IMR-90 (cell line): ENCODE results near the gene TNNT1. TPM values are rescaled to one million over a fixed set of nuclear protein-coding genes. Genes with fewer than 3 reads are reported as not detected.

Experiments
- ATAC-seq: fragments of 200-7000 bp; cut with Tn5 transposase; 2 replicates; pipeline ENCODE4 v1.9.1; 2020; ENCODE audit warnings: low read depth, mild to moderate bottlenecking, moderate library complexity
- BruUV-seq: library from RNA; stranded (reverse); fragments of 400-500 nt; replicated peaks from 2 replicates; lab custom pipeline; 2021; lab: Mats Ljungman, UMichigan
- CTCF ChIA-PET: fragments of 300-600 bp; formaldehyde crosslinking; extraction: SDS; loops from one replicate; lab custom pipeline; 2021; ENCODE audit warnings: antibody characterized with exemption; lab: Yijun Ruan, JAX
- POLR2A ChIA-PET: fragments of 300-600 bp; sonication (Branson Sonifier 250); formaldehyde crosslinking; loops from one replicate; lab custom pipeline; 2022; ENCODE audit warnings: antibody characterized with exemption; ENCODE audit not compliant: unreplicated experiment; lab: Charles Lee
- DNase-seq: peaks from one replicate; pipeline ENCODE4 v3.0.0; 2013
- H2AFZ ChIP-seq: replicated peaks from 2 replicates; pipeline ENCODE3; 2013; ENCODE audit warnings: low read length, mild to moderate bottlenecking; ENCODE audit not compliant: poor library complexity
- H2AK5ac ChIP-seq: 2 replicates; pipeline ENCODE4 v1.6.1; 2013; ENCODE audit warnings: low read depth, low read length, inconsistent platforms
- H2AK9ac ChIP-seq: replicated peaks from 2 replicates; pipeline ENCODE3; 2013; ENCODE audit warnings: mild to moderate bottlenecking, low read depth, low read length, moderate library complexity; ENCODE audit not compliant: poor library complexity
- H2BK120ac ChIP-seq: 2 replicates; pipeline ENCODE4 v1.6.1; 2013; ENCODE audit warnings: low read depth, low read length, inconsistent platforms
- H2BK15ac ChIP-seq: 3 replicates; pipeline ENCODE4 v1.6.1; 2013; ENCODE audit warnings: low read depth, low read length, inconsistent platforms
- H2BK20ac ChIP-seq: 2 replicates; pipeline ENCODE4 v1.6.1; 2013; ENCODE audit warnings: low read depth, mild to moderate bottlenecking, inconsistent platforms, low read length, moderate library complexity
- H2BK5ac ChIP-seq: 2 replicates; pipeline ENCODE4 v1.6.1; 2013; ENCODE audit warnings: mild to moderate bottlenecking, low read depth, low read length, inconsistent platforms; ENCODE audit not compliant: poor library complexity, severe bottlenecking
- H3K14ac ChIP-seq: replicated peaks from 2 replicates; pipeline ENCODE4 v1.6.1; 2013; ENCODE audit warnings: low read depth, low read length, inconsistent platforms
- H3K18ac ChIP-seq: 2 replicates; pipeline ENCODE4 v1.6.1; 2013; ENCODE audit warnings: low read depth, low read length, control low read depth
- H3K23ac ChIP-seq: 2 replicates; pipeline ENCODE4 v1.6.1; 2013; ENCODE audit warnings: low read depth, low read length, inconsistent platforms
- H3K27ac ChIP-seq: 2 replicates; pipeline ENCODE4 v1.5.1; 2013; ENCODE audit warnings: mild to moderate bottlenecking, control low read depth, low read length; ENCODE audit not compliant: insufficient read depth
- H3K27me3 ChIP-seq: 2 replicates; pipeline ENCODE4 v1.6.1; 2013; ENCODE audit warnings: low read length; ENCODE audit not compliant: control insufficient read depth, insufficient read depth
- H3K36me3 ChIP-seq: 2 replicates; pipeline ENCODE4 v1.6.1; 2013; ENCODE audit warnings: low read length, mixed read lengths; ENCODE audit not compliant: control insufficient read depth, insufficient read depth
- H3K4ac ChIP-seq: 2 replicates; pipeline ENCODE4 v1.6.1; 2013; ENCODE audit warnings: low read depth, low read length, inconsistent platforms
- H3K4me1 ChIP-seq: 2 replicates; pipeline ENCODE4 v1.6.1; 2013; ENCODE audit warnings: low read length, mixed read lengths; ENCODE audit not compliant: control insufficient read depth, insufficient read depth
- H3K4me2 ChIP-seq: 2 replicates; pipeline ENCODE4 v1.6.1; 2013; ENCODE audit warnings: low read depth, mild to moderate bottlenecking, control low read depth, low read length, moderate library complexity
- H3K4me3 ChIP-seq: 2 replicates; pipeline ENCODE4 v1.5.1; 2013; ENCODE audit warnings: low read depth, mild to moderate bottlenecking, control low read depth, low read length, moderate library complexity; ENCODE audit not compliant: insufficient read depth
- H3K56ac ChIP-seq: 2 replicates; pipeline ENCODE4 v1.6.1; 2013; ENCODE audit warnings: low read length, inconsistent platforms; ENCODE audit not compliant: insufficient read depth; ENCODE audit errors: extremely low read depth
- H3K79me1 ChIP-seq, 2 experiments: 2 replicates each; pipeline ENCODE4 v1.6.1; 2013; ENCODE audit warnings: low read length in 2 of 2, inconsistent platforms in 1 of 2, low read depth in 1 of 2
- H3K9ac ChIP-seq: 2 replicates; pipeline ENCODE4 v1.6.1; 2013; ENCODE audit warnings: low read depth, low read length, control low read depth
- H3K9me1 ChIP-seq: 2 replicates; pipeline ENCODE4 v1.6.1; 2013; ENCODE audit warnings: low read length, inconsistent platforms; ENCODE audit not compliant: insufficient read depth
- H3K9me3 ChIP-seq: 2 replicates; pipeline ENCODE4 v1.6.1; 2013; ENCODE audit warnings: low read length; ENCODE audit not compliant: control insufficient read depth, insufficient read depth
- H4K20me1 ChIP-seq: 2 replicates; pipeline ENCODE4 v1.6.1; 2013; ENCODE audit warnings: low read length, inconsistent platforms; ENCODE audit not compliant: insufficient read depth
- H4K5ac ChIP-seq: 2 replicates; pipeline ENCODE4 v1.6.1; 2013; ENCODE audit warnings: mild to moderate bottlenecking, low read depth, low read length, control low read depth
- H4K8ac ChIP-seq, 2 experiments: 2 replicates each; pipeline ENCODE4 v1.6.1; 2013; ENCODE audit warnings: low read depth in 2 of 2, low read length in 2 of 2, control low read depth in 1 of 2, inconsistent platforms in 1 of 2
- H4K91ac ChIP-seq: 2 replicates; pipeline ENCODE4 v1.6.1; 2013; ENCODE audit warnings: low read depth, low read length, inconsistent platforms; ENCODE audit not compliant: insufficient read depth
- BHLHE40 ChIP-seq: fragments of 150-350 bp; IDR thresholded peaks from 2 replicates; pipeline ENCODE4 v1.6.1; 2016; ENCODE audit warnings: mild to moderate bottlenecking, low read depth, low read length
- CEBPB ChIP-seq: IDR thresholded peaks from 2 replicates; pipeline ENCODE4 v1.6.1; 2012; ENCODE audit warnings: low read depth, low read length, improper control_type of control experiment
- FOS ChIP-seq: fragments of 150-350 bp; IDR thresholded peaks from 2 replicates; pipeline ENCODE4 v1.6.1; 2016; ENCODE audit warnings: low read depth, low read length
- MAZ ChIP-seq: IDR thresholded peaks from 2 replicates; pipeline ENCODE4 v1.6.1; 2012; ENCODE audit warnings: low read depth, mild to moderate bottlenecking, low read length, improper control_type of control experiment, moderate library complexity, borderline replicate concordance
- MXI1 ChIP-seq: IDR thresholded peaks from 2 replicates; pipeline ENCODE4 v1.6.1; 2012; ENCODE audit warnings: low read depth, mild to moderate bottlenecking, low read length, moderate library complexity, borderline replicate concordance
- RCOR1 ChIP-seq: IDR thresholded peaks from 2 replicates; pipeline ENCODE4 v1.6.1; 2012; ENCODE audit warnings: mild to moderate bottlenecking, low read length, improper control_type of control experiment; ENCODE audit not compliant: insufficient replicate concordance
- RFX5 ChIP-seq: IDR thresholded peaks from 2 replicates; pipeline ENCODE4 v1.8.0; 2012; ENCODE audit warnings: low read depth, mild to moderate bottlenecking, low read length, moderate library complexity
- WGBS, 2 experiments: methylation state at CpG; one replicate each; pipeline versions ENCODE4 v1.1.5 to v1.1.7; 2013; ENCODE audit warnings: missing lambda C conversion rate in 2 of 2; ENCODE audit not compliant: insufficient read length in 1 of 2; ENCODE audit errors: extremely low coverage in 2 of 2; 5-methylcytosine and 5-hydroxymethylcytosine counted together
- dilution Hi-C: fragments of 300-500 bp; cut with HindIII; formaldehyde crosslinking; loops from one replicate; pipeline ENCODE4 v1.14.3; 2018; ENCODE audit warnings: low sequenced_read_pairs; ENCODE audit not compliant: unreplicated experiment
- in situ Hi-C: fragments of 300-500 bp; cut with MboI; formaldehyde crosslinking; loops from 3 replicates; pipeline ENCODE4 v1.14.3; 2019; ENCODE audit warnings: low sequenced_read_pairs, inconsistent platforms, mixed read lengths
- intact Hi-C: fragments of 100-400 bp; cut with micrococcal nuclease; formaldehyde crosslinking; loops from 2 replicates; pipeline ENCODE4 v1.10.0; 2022
- polyA plus RNA-seq, 3 experiments: library from polyadenylated mRNA; depleted of rRNA; stranded (reverse); fragments of >200 nt; gene quantifications; 2 replicates each; pipeline ENCODE4 v1.2.3, GENCODE V29; 2012; ENCODE audit warnings: low replicate concordance in 1 of 3
- total RNA-seq: library from RNA; depleted of rRNA; stranded (reverse); fragments of >200 nt; gene quantifications from 2 replicates; pipeline ENCODE4 v1.2.3, GENCODE V29; 2012
- TF ChIP-seq, protein P1 (sequence below): fragments of 150-350 bp; IDR thresholded peaks from 2 replicates; pipeline ENCODE4 v1.6.1; 2017; ENCODE audit warnings: mild to moderate bottlenecking, antibody characterized with exemption, low read length, low read depth

TNNT1 gene
- total and polyA plus RNA-seq, 2 of the 4 experiments (the other 2 are of a cell fraction): 1.3 to 2.6 TPM

DNA sequence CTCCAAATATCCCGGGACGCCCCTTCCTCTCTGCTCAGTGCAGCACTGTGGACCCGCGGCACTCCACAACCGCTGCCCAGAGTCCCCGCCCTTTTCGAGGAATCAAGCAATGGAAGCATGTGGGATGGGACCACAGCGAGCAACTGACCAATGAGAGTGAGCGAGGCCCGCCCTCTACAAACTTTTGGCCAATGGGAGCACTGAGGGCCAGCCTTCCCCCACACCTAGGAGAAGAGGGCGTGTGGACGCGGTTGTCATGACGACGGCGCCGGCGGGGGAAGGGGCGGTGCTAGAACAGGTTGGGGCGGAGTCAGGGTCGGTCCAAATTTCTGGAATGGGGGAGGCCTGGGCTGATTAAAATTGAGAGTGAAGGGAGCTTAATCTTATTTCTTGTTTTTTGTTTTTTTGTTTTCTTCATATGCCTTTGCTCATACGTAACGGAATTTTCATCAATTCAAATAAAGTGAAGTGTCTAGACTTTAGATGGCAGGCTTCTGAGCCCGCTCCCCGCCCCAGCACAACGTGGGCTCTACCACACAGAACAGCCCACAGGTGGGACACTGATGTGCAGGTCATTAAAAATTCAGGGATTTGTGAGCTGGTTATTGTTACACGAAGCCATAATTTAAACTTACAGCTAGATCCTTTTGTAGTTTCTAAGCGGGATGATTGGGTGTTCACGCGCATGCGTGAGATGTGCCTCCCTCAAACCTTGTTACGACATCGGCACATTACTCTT lies 17.7 kb upstream of the TNNT1 start, which contains the start of gene DNAAF3:
TSS of gene DNAAF3 (minus strand) at position 84 of the 739 bp plus-strand sequence. CDS start 200 bp downstream, outside the sequence.
- H3K56ac ChIP-seq: no peak within 1 kb of the TSS
- H3K4ac ChIP-seq: no peak within 1 kb of the TSS
- H2BK5ac ChIP-seq: no peak within 1 kb of the TSS
- H3K14ac ChIP-seq: no peak within 1 kb of the TSS
- CTCF ChIA-PET: no interaction called here
- dilution Hi-C loops: no loop called here
- ATAC-seq (peak; percentile 100), DNase-seq (peak; percentile 96)
- TF ChIP-seq FOS: peak; percentile 57; the same call in 1 of the 2 replicates
- TF ChIP-seq, protein P1, sequence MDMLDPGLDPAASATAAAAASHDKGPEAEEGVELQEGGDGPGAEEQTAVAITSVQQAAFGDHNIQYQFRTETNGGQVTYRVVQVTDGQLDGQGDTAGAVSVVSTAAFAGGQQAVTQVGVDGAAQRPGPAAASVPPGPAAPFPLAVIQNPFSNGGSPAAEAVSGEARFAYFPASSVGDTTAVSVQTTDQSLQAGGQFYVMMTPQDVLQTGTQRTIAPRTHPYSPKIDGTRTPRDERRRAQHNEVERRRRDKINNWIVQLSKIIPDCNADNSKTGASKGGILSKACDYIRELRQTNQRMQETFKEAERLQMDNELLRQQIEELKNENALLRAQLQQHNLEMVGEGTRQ: no peak; the same call in 1 of the 2 replicates
- TF ChIP-seq RCOR1: no peak
- TF ChIP-seq MXI1: peak; percentile 59; the same call in 1 of the 2 replicates
- peak; percentile 94 for TF ChIP-seq BHLHE40
- peak; percentile 71 for TF ChIP-seq CEBPB
- TF ChIP-seq MAZ: peak; percentile 88
- TF ChIP-seq RFX5: no peak
- H3K4me1 ChIP-seq: no peaks in the 10 kb centered on the region
- peak within 1 kb of the TSS; percentile 45 for H3K4me3 ChIP-seq
- H3K18ac ChIP-seq: no peak within 1 kb of the TSS
- POLR2A ChIA-PET: no interaction called here
- intact Hi-C loops: no loop called here
- no peaks in the 10 kb centered on the region for H4K20me1 ChIP-seq
- no peak within 1 kb of the TSS for H3K27ac ChIP-seq
- H2AK5ac ChIP-seq: no peak within 1 kb of the TSS
- in situ Hi-C loops: no loop called here
- peak within 1 kb of the TSS; percentile 83 for H3K4me2 ChIP-seq
- H3K27me3 ChIP-seq: peaks cover 19% of the 10 kb centered on the region
- H3K9me1 ChIP-seq: peaks cover 2% of the 10 kb centered on the region; the same call in 1 of the 2 replicates
- BruUV-seq: no TSS peak
- H4K91ac ChIP-seq: no peak within 1 kb of the TSS
- no peaks in the 10 kb centered on the region for H3K79me1 ChIP-seq
- H3K36me3 ChIP-seq: no peaks in the 10 kb centered on the region
- H2BK15ac ChIP-seq: no peak within 1 kb of the TSS
- no peak within 1 kb of the TSS for H3K23ac ChIP-seq
- no peak within 1 kb of the TSS for H3K9ac ChIP-seq
- WGBS, 2 experiments: 4% methylated on average over 5 of the region's 33 CpGs; no CpG with 5 or more reads in 1 of the 2 experiments
- H3K9me3 ChIP-seq: no peaks in the 10 kb centered on the region
- peak within 1 kb of the TSS; percentile 95 for H2AFZ ChIP-seq
- no peak within 1 kb of the TSS for H4K5ac ChIP-seq
- no peak within 1 kb of the TSS for H2BK120ac ChIP-seq
- no peak within 1 kb of the TSS for H4K8ac ChIP-seq
- H2AK9ac ChIP-seq: peak within 1 kb of the TSS; percentile 42
- no peak within 1 kb of the TSS for H2BK20ac ChIP-seq
